Retinal pigment epithelial cell (primary cell): Measurements from ENCODE around the gene ZNF423.

ENCODE experiments used
- DNase-seq: peaks from one replicate; pipeline ENCODE4 v3.0.0-alpha.2; 2010; ENCODE audit warnings: low read depth
- H3K4me3 ChIP-seq: 2 replicates; pipeline ENCODE4 v1.5.1; 2011; ENCODE audit warnings: mild to moderate bottlenecking, low read length, control low read depth, moderate library complexity
- CTCF ChIP-seq: conservative IDR thresholded peaks from 2 replicates; pipeline ENCODE4 v1.5.1; 2011; ENCODE audit warnings: low read depth, low read length, control low read depth, inconsistent platforms

Gene ZNF423

GRCh38 chr16:49528866-49529288 is 327.0 kb downstream of the ZNF423 start:
- DNase-seq, result no peak
- no peak for TF ChIP-seq CTCF
- H3K4me3 ChIP-seq, result no peak overlapping the region

- H3K4me3 ChIP-seq, result no peak overlapping the region
- no peak for TF ChIP-seq CTCF
- DNase-seq, result no peak
These were observed 327.6 kb downstream of the ZNF423 start for GRCh38 chr16:49528060-49528865.

- no peak for DNase-seq
- no peak overlapping the region for H3K4me3 ChIP-seq
- TF ChIP-seq CTCF, result no peak
These were observed 328.3 kb downstream of the ZNF423 start for GRCh38 chr16:49527611-49528010.

- no peak for TF ChIP-seq CTCF
- no peak overlapping the region for H3K4me3 ChIP-seq
These were observed 329.0 kb downstream of the ZNF423 start for GRCh38 chr16:49526860-49527365.

GRCh38 chr16:49524947-49525315 is 331.0 kb downstream of the ZNF423 start:
- no peak for DNase-seq
- TF ChIP-seq CTCF, result no peak
- no peak overlapping the region for H3K4me3 ChIP-seq

More at GRCh38 chr16:49526860-49527365, 329.0 kb downstream of the ZNF423 start:
- no peak for DNase-seq

GRCh38 chr16:49524216-49524946 is 331.5 kb downstream of the ZNF423 start:
- H3K4me3 ChIP-seq, result no peak overlapping the region
- DNase-seq, result no peak

More at GRCh38 chr16:49524216-49524946, 331.5 kb downstream of the ZNF423 start:
- TF ChIP-seq CTCF, result no peak
